ENCODE data around the gene PGA5. TPM values are rescaled to one million over a fixed set of nuclear protein-coding genes. Genes with fewer than 3 reads are reported as not detected.
A peak's percentile ranks its signal among the peaks of the same experiment; 100 is the strongest.
"Not testable (repeated sequence)": the region's sequence is repeated elsewhere in the genome, so short reads cannot be mapped to it uniquely, and the experiment has no call there.

PGA5 gene
- total and polyA plus RNA-seq, 4 experiments from 2014 or later: not detected

GRCh38 chr11:61249201-61249600 lies 8.2 kb downstream of the PGA5 start:
- H3K27me3 Mint-ChIP-seq: not testable (repeated sequence)

GRCh38 chr11:61250796-61251765 lies 10.1 kb downstream of the PGA5 start:
- H3K4me3 Mint-ChIP-seq; H3K36me3 ChIP-seq (ENCODE audit: insufficient read depth, low read length); H3K27me3 ChIP-seq (ENCODE audit: insufficient read depth, low read length); H3K4me1 ChIP-seq (ENCODE audit: insufficient read depth, low read length); H3K27me3 Mint-ChIP-seq; H3K9me3 Mint-ChIP-seq; H3K4me1 Mint-ChIP-seq; H3K27ac Mint-ChIP-seq; H3K36me3 Mint-ChIP-seq; POLR2A ChIA-PET (ENCODE audit: partially characterized antibody); H3K27ac ChIP-seq (ENCODE audit: low read depth, low read length); H3K9me3 ChIP-seq (ENCODE audit: control insufficient read depth in 1 of 2, low read length in 2 of 2); DNase-seq; H3K4me3 ChIP-seq (ENCODE audit: low read length in 2 of 2): not testable (repeated sequence)
- intact Hi-C loops (cut with micrococcal nuclease): loop anchor here (10.0 kb wide), 1 partner anchor 134 kb away; no protein-coding TSS in a partner anchor
- CTCF ChIA-PET (ENCODE audit: partially characterized antibody): interaction anchor here (0.7 to 1.3 kb wide), 3 partner anchors 10 to 144 kb away, joined by 3 to 5 read pairs (median 4); no protein-coding TSS in a partner anchor

More at GRCh38 chr11:61249201-61249600, 8.2 kb downstream of the PGA5 start:
- H3K27me3 ChIP-seq (ENCODE audit: insufficient read depth, low read length); H3K4me1 ChIP-seq (ENCODE audit: insufficient read depth, low read length); POLR2A ChIA-PET (ENCODE audit: partially characterized antibody); H3K9me3 ChIP-seq (ENCODE audit: control insufficient read depth in 1 of 2, low read length in 2 of 2); intact Hi-C loops (cut with micrococcal nuclease); H3K4me3 Mint-ChIP-seq; H3K36me3 Mint-ChIP-seq; H3K9me3 Mint-ChIP-seq; H3K4me3 ChIP-seq (ENCODE audit: low read length in 2 of 2); CTCF ChIA-PET (ENCODE audit: partially characterized antibody); H3K27ac Mint-ChIP-seq; H3K36me3 ChIP-seq (ENCODE audit: insufficient read depth, low read length); H3K4me1 Mint-ChIP-seq; H3K27ac ChIP-seq (ENCODE audit: low read depth, low read length); DNase-seq: not testable (repeated sequence)

- intact Hi-C loops (cut with micrococcal nuclease): loop anchor here (10.0 kb wide), 1 partner anchor 132 kb away; no protein-coding TSS in a partner anchor
- not testable (repeated sequence) for H3K27ac Mint-ChIP-seq
Observed at GRCh38 chr11:61252332-61252731, 11.4 kb downstream of the PGA5 start.

GRCh38 chr11:61254403-61255025 lies 13.5 kb downstream of the PGA5 start:
- peak in 4 of 5 donors; percentile 35 to 44 (median 40) for DNase-seq
- Mint-ChIP-seq H3K4me1 (no peaks in the 10 kb centered on the region), H3K4me3 (no peak overlapping the region), H3K27me3 (peaks cover 3 to 4% of the 10 kb centered on the region in 2 donors), H3K36me3 (no peaks in the 10 kb centered on the region), H3K9me3 (no peaks in the 10 kb centered on the region), H3K27ac (no peak overlapping the region)
- intact Hi-C loops (cut with micrococcal nuclease): loop anchor here (10.0 kb wide), 1 partner anchor 130 kb away; no protein-coding TSS in a partner anchor
- POLR2A ChIA-PET (ENCODE audit: partially characterized antibody): interaction anchor here (1.1 kb wide), 1 partner anchor 42 kb away, joined by 3 read pairs; no protein-coding TSS in a partner anchor
- CTCF ChIA-PET (ENCODE audit: partially characterized antibody): interaction anchor here (0.9 to 3.0 kb wide), 7 partner anchors 12 to 181 kb away, joined by 3 to 31 read pairs (median 5); partner anchors contain the start of gene TMEM216
- Histone ChIP-seq H3K4me1 (ENCODE audit: insufficient read depth, low read length) (no peaks in the 10 kb centered on the region), H3K9me3 (ENCODE audit: control insufficient read depth in 1 of 2, low read length in 2 of 2) (no peaks in the 10 kb centered on the region), H3K27ac (ENCODE audit: low read depth, low read length) (no peak overlapping the region), H3K27me3 (ENCODE audit: insufficient read depth, low read length) (no peaks in the 10 kb centered on the region), H3K36me3 (ENCODE audit: insufficient read depth, low read length) (no peaks in the 10 kb centered on the region), H3K4me3 (ENCODE audit: low read length in 2 of 2) (no peak overlapping the region)

More at GRCh38 chr11:61252332-61252731, 11.4 kb downstream of the PGA5 start:
- H3K9me3 Mint-ChIP-seq; H3K27me3 ChIP-seq (ENCODE audit: insufficient read depth, low read length); H3K36me3 Mint-ChIP-seq; H3K4me1 Mint-ChIP-seq; H3K4me3 Mint-ChIP-seq; H3K27me3 Mint-ChIP-seq; H3K36me3 ChIP-seq (ENCODE audit: insufficient read depth, low read length); H3K27ac ChIP-seq (ENCODE audit: low read depth, low read length); H3K9me3 ChIP-seq (ENCODE audit: control insufficient read depth in 1 of 2, low read length in 2 of 2); POLR2A ChIA-PET (ENCODE audit: partially characterized antibody); DNase-seq; H3K4me3 ChIP-seq (ENCODE audit: low read length in 2 of 2); H3K4me1 ChIP-seq (ENCODE audit: insufficient read depth, low read length): not testable (repeated sequence)
- CTCF ChIA-PET (ENCODE audit: partially characterized antibody): interaction anchor here (1.2 to 3.0 kb wide), 3 partner anchors 9 to 133 kb away, joined by 4 to 31 read pairs (median 5); no protein-coding TSS in a partner anchor

- Mint-ChIP-seq H3K4me3 (no peak overlapping the region), H3K36me3 (no peaks in the 10 kb centered on the region), H3K4me1 (no peaks in the 10 kb centered on the region), H3K27ac (no peak overlapping the region), H3K9me3 (no peaks in the 10 kb centered on the region), H3K27me3 (peaks cover 2 to 4% of the 10 kb centered on the region in 2 donors)
- no peak overlapping the region for H3K4me3 ChIP-seq (ENCODE audit: low read length in 2 of 2)
- H3K36me3 ChIP-seq (ENCODE audit: insufficient read depth, low read length): no peaks in the 10 kb centered on the region
- no peak overlapping the region for H3K27ac ChIP-seq (ENCODE audit: low read depth, low read length)
- H3K27me3 ChIP-seq (ENCODE audit: insufficient read depth, low read length): no peaks in the 10 kb centered on the region
- POLR2A ChIA-PET (ENCODE audit: partially characterized antibody): no interaction called here
- no peaks in the 10 kb centered on the region for H3K9me3 ChIP-seq (ENCODE audit: control insufficient read depth in 1 of 2, low read length in 2 of 2)
- intact Hi-C loops (cut with micrococcal nuclease): loop anchor here (10.0 kb wide), 1 partner anchor 128 kb away; no protein-coding TSS in a partner anchor
- no peak for DNase-seq
- CTCF ChIA-PET (ENCODE audit: partially characterized antibody): interaction anchor here (1.2 to 1.6 kb wide), 2 partner anchors 129 to 136 kb away, joined by 3 to 4 read pairs; no protein-coding TSS in a partner anchor
- H3K4me1 ChIP-seq (ENCODE audit: insufficient read depth, low read length): no peaks in the 10 kb centered on the region
Observed at GRCh38 chr11:61256710-61257482, 15.9 kb downstream of the PGA5 start.

GRCh38 chr11:61258546-61258945 lies 17.6 kb downstream of the PGA5 start:
- no peak overlapping the region for H3K27ac ChIP-seq (ENCODE audit: low read depth, low read length)
- H3K9me3 ChIP-seq (ENCODE audit: control insufficient read depth in 1 of 2, low read length in 2 of 2): no peaks in the 10 kb centered on the region
- no peak for DNase-seq
- H3K36me3 ChIP-seq (ENCODE audit: insufficient read depth, low read length): no peaks in the 10 kb centered on the region
- Mint-ChIP-seq H3K36me3 (no peaks in the 10 kb centered on the region), H3K4me3 (no peak overlapping the region), H3K27me3 (peaks cover 2% of the 10 kb centered on the region in 2 donors), H3K9me3 (no peaks in the 10 kb centered on the region), H3K27ac (no peak overlapping the region), H3K4me1 (no peaks in the 10 kb centered on the region)
- CTCF ChIA-PET (ENCODE audit: partially characterized antibody): no interaction called here
- H3K4me3 ChIP-seq (ENCODE audit: low read length in 2 of 2): no peak overlapping the region
- POLR2A ChIA-PET (ENCODE audit: partially characterized antibody): no interaction called here
- intact Hi-C loops (cut with micrococcal nuclease): loop anchor here (10.0 kb wide), 1 partner anchor 126 kb away; no protein-coding TSS in a partner anchor
- H3K27me3 ChIP-seq (ENCODE audit: insufficient read depth, low read length): no peaks in the 10 kb centered on the region
- no peaks in the 10 kb centered on the region for H3K4me1 ChIP-seq (ENCODE audit: insufficient read depth, low read length)
